ENCODE data around the gene AGPS.
"Not testable (repeated sequence)": the region's sequence is repeated elsewhere in the genome, so short reads cannot be mapped to it uniquely, and the experiment has no call there.

Gene AGPS

DNA sequence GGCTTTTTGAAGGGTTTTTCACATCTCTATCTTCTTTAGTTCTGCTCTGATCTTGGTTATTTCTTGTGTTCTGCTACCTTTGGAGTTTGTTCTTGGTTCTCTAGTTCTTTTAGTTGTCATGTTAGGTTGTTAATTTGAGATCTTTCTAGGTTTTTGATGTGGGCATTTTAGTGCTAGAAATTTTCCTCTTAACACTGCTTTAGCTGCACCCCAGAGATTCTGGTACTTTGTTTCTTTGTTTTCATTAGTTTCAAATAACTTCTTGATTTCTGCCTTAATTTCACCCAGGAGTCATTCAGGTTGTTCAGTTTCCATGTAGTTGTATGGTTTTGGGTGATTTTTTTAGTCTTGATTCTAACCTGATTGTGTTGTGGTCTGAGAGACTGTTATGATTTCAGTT is 34.7 kb downstream of the AGPS start:
- H3K27ac ChIP-seq, result no peak overlapping the region
- TF ChIP-seq, protein P1, sequence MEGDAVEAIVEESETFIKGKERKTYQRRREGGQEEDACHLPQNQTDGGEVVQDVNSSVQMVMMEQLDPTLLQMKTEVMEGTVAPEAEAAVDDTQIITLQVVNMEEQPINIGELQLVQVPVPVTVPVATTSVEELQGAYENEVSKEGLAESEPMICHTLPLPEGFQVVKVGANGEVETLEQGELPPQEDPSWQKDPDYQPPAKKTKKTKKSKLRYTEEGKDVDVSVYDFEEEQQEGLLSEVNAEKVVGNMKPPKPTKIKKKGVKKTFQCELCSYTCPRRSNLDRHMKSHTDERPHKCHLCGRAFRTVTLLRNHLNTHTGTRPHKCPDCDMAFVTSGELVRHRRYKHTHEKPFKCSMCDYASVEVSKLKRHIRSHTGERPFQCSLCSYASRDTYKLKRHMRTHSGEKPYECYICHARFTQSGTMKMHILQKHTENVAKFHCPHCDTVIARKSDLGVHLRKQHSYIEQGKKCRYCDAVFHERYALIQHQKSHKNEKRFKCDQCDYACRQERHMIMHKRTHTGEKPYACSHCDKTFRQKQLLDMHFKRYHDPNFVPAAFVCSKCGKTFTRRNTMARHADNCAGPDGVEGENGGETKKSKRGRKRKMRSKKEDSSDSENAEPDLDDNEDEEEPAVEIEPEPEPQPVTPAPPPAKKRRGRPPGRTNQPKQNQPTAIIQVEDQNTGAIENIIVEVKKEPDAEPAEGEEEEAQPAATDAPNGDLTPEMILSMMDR (IDR thresholded peaks at IDR 0.05), result no peak
- no peak for TF ChIP-seq ZFX (IDR thresholded peaks at IDR 0.05; ENCODE audit: borderline replicate concordance)

DNA sequence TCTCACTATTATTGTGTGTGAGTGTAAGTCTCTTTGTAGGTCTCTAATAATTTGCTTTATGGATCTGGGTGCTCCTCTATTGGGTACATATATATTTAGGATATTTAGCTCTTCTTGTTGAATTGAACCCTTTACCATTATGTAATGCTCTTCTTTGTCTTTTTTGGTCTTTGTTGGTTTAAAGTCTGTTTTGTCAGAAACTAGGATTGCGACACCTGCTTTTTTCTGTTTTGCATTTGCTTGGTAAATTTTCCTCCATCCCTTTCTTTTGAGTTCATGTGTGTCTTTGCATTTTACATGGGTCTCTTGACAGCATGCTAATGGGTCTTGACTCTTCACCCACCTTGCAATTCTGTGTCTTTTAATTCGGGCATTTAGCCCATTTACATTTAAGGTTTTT is 35.4 kb downstream of the AGPS start:
- H3K27ac ChIP-seq, result not testable (repeated sequence)

DNA sequence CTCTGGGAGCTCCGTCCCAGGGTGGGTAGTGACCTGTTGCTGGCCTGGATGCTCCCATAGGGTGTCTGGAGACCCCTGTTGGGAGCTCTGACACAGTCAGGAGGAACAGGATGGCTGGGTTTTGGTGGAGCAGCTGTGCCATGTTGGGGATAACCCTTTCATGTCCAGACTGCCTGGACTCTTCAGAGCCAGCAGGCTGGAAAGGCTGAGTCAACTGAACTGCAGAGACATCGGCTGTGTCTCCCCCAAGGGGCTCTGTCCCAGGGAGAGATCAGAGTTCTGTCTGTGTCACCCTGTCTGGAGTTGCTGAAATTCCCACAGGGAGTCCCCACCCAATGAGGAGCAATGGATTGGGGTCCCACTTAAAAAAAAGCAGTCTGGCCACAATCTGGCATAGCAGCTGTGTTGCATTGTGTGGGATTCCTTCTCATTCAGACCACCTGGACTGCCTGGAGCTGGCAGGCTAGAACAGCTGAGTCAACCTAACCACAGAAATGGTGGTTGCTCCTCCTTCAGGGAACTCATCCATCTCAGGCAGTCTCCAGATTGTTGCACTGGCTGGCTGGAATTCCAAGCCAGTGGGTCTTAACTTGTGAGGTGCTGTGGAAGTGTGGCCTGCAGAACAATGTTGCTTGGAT is 37.2 kb downstream of the AGPS start:
- no peak overlapping the region for H3K27ac ChIP-seq
- no peak for TF ChIP-seq ZFX (IDR thresholded peaks at IDR 0.05; ENCODE audit: borderline replicate concordance)
- TF ChIP-seq, protein P1 (IDR thresholded peaks at IDR 0.05), result no peak

DNA sequence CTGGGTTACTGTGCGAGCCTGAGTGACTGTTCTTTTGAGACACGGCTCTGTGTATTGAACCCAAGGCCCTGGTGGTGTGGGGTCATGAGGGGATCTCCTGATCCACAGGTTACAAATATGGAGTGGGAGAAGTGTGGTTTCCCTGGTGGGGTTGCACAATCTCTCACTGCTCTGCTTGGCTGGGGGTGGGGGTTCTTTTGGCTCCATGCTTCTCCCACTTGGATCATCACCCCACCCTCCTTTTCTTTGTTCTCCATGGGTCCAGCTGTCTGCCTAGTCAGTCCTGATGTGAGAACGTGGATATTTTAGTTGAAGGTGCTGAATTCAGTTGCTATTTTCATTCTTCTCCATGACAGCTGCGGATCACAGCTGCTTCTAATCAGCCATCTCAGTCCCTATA is 37.8 kb downstream of the AGPS start:
- TF ChIP-seq, protein P1 (IDR thresholded peaks at IDR 0.05), result no peak
- TF ChIP-seq ZFX (IDR thresholded peaks at IDR 0.05; ENCODE audit: borderline replicate concordance), result no peak
- H3K27ac ChIP-seq, result no peak overlapping the region

DNA sequence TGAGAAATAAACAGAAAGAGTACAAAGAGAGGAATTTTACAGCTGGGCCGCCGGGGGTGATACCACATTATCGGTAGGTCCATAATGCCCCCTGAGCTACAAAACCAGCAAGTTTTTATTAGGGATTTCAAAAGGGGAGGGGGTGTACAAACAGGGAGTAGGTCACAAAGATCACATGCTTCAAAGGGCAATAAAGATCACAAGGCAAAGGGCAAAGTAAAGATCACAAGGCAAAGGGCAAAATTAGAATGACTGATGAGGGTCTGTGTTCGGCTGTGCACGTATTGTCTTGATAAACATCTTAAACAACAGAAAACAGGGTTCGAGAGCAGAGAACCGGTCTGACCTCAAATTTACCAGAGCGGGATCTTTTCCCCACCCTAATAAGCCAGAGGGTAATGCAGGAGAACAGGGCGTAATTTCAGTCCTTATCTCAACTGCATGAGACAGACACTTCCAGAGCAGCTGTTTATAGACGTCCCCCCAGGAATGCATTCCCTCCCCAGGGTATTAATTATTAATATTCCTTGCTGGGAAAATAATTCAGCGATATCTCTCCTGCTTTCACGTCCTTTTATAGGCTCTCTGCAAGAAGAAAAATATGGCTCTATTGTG is 38.6 kb downstream of the AGPS start:
- H3K27ac ChIP-seq, result not testable (repeated sequence)

DNA sequence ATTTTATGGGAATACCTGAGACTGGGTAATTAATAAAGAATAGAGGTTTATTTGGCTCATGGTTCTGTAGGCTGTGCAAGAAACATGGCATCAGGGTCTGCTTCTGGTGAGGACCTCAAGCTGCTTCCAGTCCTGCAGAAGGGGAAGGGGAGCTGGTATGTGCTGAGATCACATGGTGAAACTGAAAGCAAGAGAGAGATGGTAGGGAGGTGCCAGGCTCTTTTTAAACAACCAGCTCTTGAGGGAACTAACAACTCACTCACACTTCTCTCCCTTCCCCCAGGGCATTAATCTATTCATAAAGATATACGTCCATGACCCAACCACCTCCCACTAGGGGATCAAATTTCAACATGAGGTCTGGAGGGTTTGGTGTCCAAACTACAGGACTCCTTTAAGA is 40.1 kb downstream of the AGPS start:
- no peak for TF ChIP-seq ZFX (IDR thresholded peaks at IDR 0.05; ENCODE audit: borderline replicate concordance)
- TF ChIP-seq, protein P1 (IDR thresholded peaks at IDR 0.05), result no peak
- H3K27ac ChIP-seq, result no peak overlapping the region

DNA sequence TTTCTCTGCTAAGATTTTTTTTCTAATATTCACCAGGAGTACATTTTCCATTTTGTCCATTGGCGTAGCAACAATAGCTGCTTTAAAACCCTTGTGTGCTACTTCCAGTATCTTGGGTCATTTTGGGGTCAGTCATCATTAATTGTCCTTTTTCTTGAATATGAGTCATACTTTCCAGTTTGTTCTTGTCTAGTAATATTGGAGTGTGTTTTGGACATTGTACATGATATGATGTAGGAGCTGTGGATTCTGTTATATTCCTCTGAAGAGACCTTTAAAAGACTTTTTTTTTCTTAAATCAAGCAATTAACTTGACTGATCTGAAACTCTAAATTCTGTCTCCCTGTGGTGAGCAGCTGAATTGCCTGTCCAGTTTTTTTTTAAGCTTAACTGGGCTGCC is 40.8 kb downstream of the AGPS start:
- TF ChIP-seq, protein P1 (IDR thresholded peaks at IDR 0.05), result no peak
- no peak for TF ChIP-seq ZFX (IDR thresholded peaks at IDR 0.05; ENCODE audit: borderline replicate concordance)
- no peak overlapping the region for H3K27ac ChIP-seq

DNA sequence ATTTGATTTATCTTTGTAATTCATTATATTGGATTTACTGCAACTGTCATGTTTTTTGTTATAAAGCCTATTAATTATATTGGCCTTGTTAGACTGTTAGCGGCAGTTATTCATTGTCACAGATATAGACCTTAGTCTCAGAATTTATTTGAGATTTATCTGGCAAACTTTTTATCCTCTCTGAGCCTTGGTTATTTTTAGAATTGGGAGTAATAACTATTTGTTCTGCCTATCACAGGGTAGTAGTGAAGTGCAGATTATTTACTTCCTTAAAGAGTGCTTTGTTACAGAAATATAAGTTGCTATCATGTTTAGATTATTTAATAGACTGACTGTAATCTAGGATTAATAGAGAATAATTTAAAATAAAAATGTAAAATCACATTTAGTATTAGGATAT is 41.9 kb downstream of the AGPS start:
- TF ChIP-seq ZFX (IDR thresholded peaks at IDR 0.05; ENCODE audit: borderline replicate concordance), result no peak
- TF ChIP-seq, protein P1 (IDR thresholded peaks at IDR 0.05), result no peak
- H3K27ac ChIP-seq, result no peak overlapping the region

Measured in 22Rv1 (cell line).